PC-9 (cell line): ENCODE measurements around the gene TFCP2L1. TPM values are rescaled to one million over a fixed set of nuclear protein-coding genes. Genes with fewer than 3 reads are reported as not detected.
A peak's percentile ranks its signal among the peaks of the same experiment; 100 is the strongest.

ENCODE experiments used
- BruUV-seq: library from RNA; stranded (reverse); fragments of 400-500 nt; replicated peaks from 2 replicates; lab custom pipeline; 2021; lab: Mats Ljungman, UMichigan
- CTCF ChIA-PET: fragments of 300-600 bp; sonication (Branson Sonifier 250); formaldehyde crosslinking; loops from one replicate; lab custom pipeline; 2022; ENCODE audit warnings: antibody characterized with exemption; lab: Charles Lee
- POLR2A ChIA-PET: fragments of 300-600 bp; sonication (Branson Sonifier 250); formaldehyde crosslinking; loops from one replicate; lab custom pipeline; 2022; ENCODE audit warnings: antibody characterized with exemption; ENCODE audit not compliant: unreplicated experiment; lab: Charles Lee
- DNase-seq, 2 experiments: peaks; one replicate each; pipeline versions ENCODE4 v3.0.0 to v3.0.0-alpha.2; 2015 to 2022; ENCODE audit warnings: mixed read lengths in 1 of 2
- H2AFZ ChIP-seq: fragments of 200-600 bp; sonication (generic); 2 replicates; pipeline ENCODE4 v1.8.1; 2017; ENCODE audit warnings: antibody characterized with exemption
- H3F3A ChIP-seq: fragments of 200-600 bp; sonication (generic); 2 replicates; pipeline ENCODE4 v1.8.1; 2017; ENCODE audit warnings: antibody characterized with exemption, mild to moderate bottlenecking, low read depth; ENCODE audit not compliant: insufficient read depth
- H3K27ac ChIP-seq: fragments of 200-600 bp; sonication (generic); 2 replicates; pipeline ENCODE4 v1.6.1; 2016; ENCODE audit warnings: mixed run types
- H3K27me3 ChIP-seq: fragments of 200-600 bp; sonication (generic); 2 replicates; pipeline ENCODE4 v1.6.1; 2016; ENCODE audit warnings: low read depth, mixed run types; ENCODE audit not compliant: insufficient read depth
- H3K36me3 ChIP-seq: fragments of 200-600 bp; sonication (generic); 2 replicates; pipeline ENCODE4 v1.6.1; 2016; ENCODE audit warnings: low read depth, mixed run types
- H3K4me1 ChIP-seq: fragments of 200-600 bp; sonication (generic); replicated peaks from 2 replicates; pipeline ENCODE4 v1.6.1; 2016; ENCODE audit warnings: mixed run types; ENCODE audit not compliant: insufficient read depth
- H3K4me2 ChIP-seq: fragments of 200-600 bp; sonication (generic); 2 replicates; pipeline ENCODE4 v1.6.1; 2017; ENCODE audit warnings: mixed run types
- H3K4me3 ChIP-seq: fragments of 200-600 bp; sonication (generic); 2 replicates; pipeline ENCODE4 v1.6.1; 2016; ENCODE audit warnings: mixed run types
- H3K79me2 ChIP-seq: fragments of 200-600 bp; sonication (generic); 2 replicates; pipeline ENCODE4 v1.6.1; 2017; ENCODE audit warnings: low read depth, mixed run types
- H3K9me2 ChIP-seq: fragments of 200-600 bp; sonication (generic); 2 replicates; pipeline ENCODE4 v1.8.1; 2017; ENCODE audit warnings: mild to moderate bottlenecking; ENCODE audit not compliant: insufficient read depth
- H3K9me3 ChIP-seq: fragments of 200-600 bp; sonication (generic); 2 replicates; pipeline ENCODE4 v1.8.1; 2016; ENCODE audit warnings: low read depth; ENCODE audit not compliant: insufficient read depth
- H4K20me1 ChIP-seq: fragments of 200-600 bp; sonication (generic); 2 replicates; pipeline ENCODE4 v1.8.1; 2017; ENCODE audit not compliant: insufficient read depth
- CTCF ChIP-seq: fragments of 200-600 bp; sonication (generic); conservative IDR thresholded peaks from 2 replicates; pipeline ENCODE4 v1.6.1; 2017; ENCODE audit warnings: mixed run types, antibody characterized with exemption, mild to moderate bottlenecking, moderate library complexity
- EZH2 ChIP-seq: fragments of 200-600 bp; sonication (generic); IDR thresholded peaks from 2 replicates; pipeline ENCODE4 v1.8.0; 2017; ENCODE audit warnings: antibody characterized with exemption, low read depth
- intact Hi-C: fragments of 100-400 bp; cut with micrococcal nuclease; formaldehyde crosslinking; loops from one replicate; pipeline ENCODE4 v1.10.0; 2022; ENCODE audit not compliant: unreplicated experiment
- total RNA-seq: library from RNA; stranded (reverse); gene quantifications from 2 replicates; pipeline ENCODE4 v1.2.3, GENCODE V29; 2021

The TFCP2L1 gene
- total RNA-seq, 1 experiment from 2014 or later, result 4.6 TPM

GRCh38 chr2:121212661-121213325, 72.2 kb downstream of the TFCP2L1 start:
- ChIA-PET POLR2A (interaction anchor here (0.6 to 1.2 kb wide), 3 partner anchors 10 to 52 kb away, joined by 3 to 4 read pairs (median 3); no protein-coding TSS in a partner anchor), CTCF (no interaction called here)
- no peaks in the 10 kb centered on the region for H3K9me3 ChIP-seq
- no peak overlapping the region for H3K4me3 ChIP-seq
- H2AFZ ChIP-seq, result no peak overlapping the region
- H3K4me1 ChIP-seq, result peaks cover 24% of the 10 kb centered on the region
- no peaks in the 10 kb centered on the region for H3K9me2 ChIP-seq
- intact Hi-C loops, result no loop called here
- H3K27me3 ChIP-seq, result no peaks in the 10 kb centered on the region
- BruUV-seq, result no TSS peak
- H3K4me2 ChIP-seq, result no peak overlapping the region
- no peak for DNase-seq
- no peaks in the 10 kb centered on the region for H4K20me1 ChIP-seq
- no peak overlapping the region for H3K27ac ChIP-seq
- H3K79me2 ChIP-seq, result no peaks in the 10 kb centered on the region
- no peaks in the 10 kb centered on the region for H3F3A ChIP-seq
- TF ChIP-seq EZH2 (no peak), CTCF (no peak)
- no peaks in the 10 kb centered on the region for H3K36me3 ChIP-seq

- ChIA-PET POLR2A (no interaction called here), CTCF (no interaction called here)
- peak; percentile 45 to 67 for DNase-seq
- TF ChIP-seq EZH2 (no peak), CTCF (no peak)
- H3F3A ChIP-seq, result no peaks in the 10 kb centered on the region
- no peaks in the 10 kb centered on the region for H3K9me3 ChIP-seq
- H3K9me2 ChIP-seq, result no peaks in the 10 kb centered on the region
- intact Hi-C loops, result no loop called here
- no peaks in the 10 kb centered on the region for H3K36me3 ChIP-seq
- no peak overlapping the region for H2AFZ ChIP-seq
- H3K4me2 ChIP-seq, result no peak overlapping the region
- no peak overlapping the region for H3K27ac ChIP-seq
- H3K27me3 ChIP-seq, result no peaks in the 10 kb centered on the region
- H3K79me2 ChIP-seq, result no peaks in the 10 kb centered on the region
- BruUV-seq, result no TSS peak
- no peak overlapping the region for H3K4me3 ChIP-seq
- H4K20me1 ChIP-seq, result no peaks in the 10 kb centered on the region
- peaks cover 24% of the 10 kb centered on the region for H3K4me1 ChIP-seq
Observed at GRCh38 chr2:121211689-121212151, 73.3 kb downstream of the TFCP2L1 start.

GRCh38 chr2:121211251-121211650, 73.8 kb downstream of the TFCP2L1 start:
- CTCF ChIA-PET, result no interaction called here
- BruUV-seq, result no TSS peak
- POLR2A ChIA-PET, result no interaction called here
- H3K36me3 ChIP-seq, result no peaks in the 10 kb centered on the region
- no peak overlapping the region for H3K4me3 ChIP-seq
- H3K4me2 ChIP-seq, result no peak overlapping the region
- H3K27ac ChIP-seq, result no peak overlapping the region
- TF ChIP-seq CTCF (no peak), EZH2 (no peak)
- no peaks in the 10 kb centered on the region for H3K27me3 ChIP-seq
- no peaks in the 10 kb centered on the region for H3K9me3 ChIP-seq
- no peak overlapping the region for H2AFZ ChIP-seq
- H3F3A ChIP-seq, result no peaks in the 10 kb centered on the region
- H4K20me1 ChIP-seq, result no peaks in the 10 kb centered on the region
- DNase-seq, result no peak
- peaks cover 24% of the 10 kb centered on the region for H3K4me1 ChIP-seq
- intact Hi-C loops, result no loop called here
- H3K9me2 ChIP-seq, result no peaks in the 10 kb centered on the region
- no peaks in the 10 kb centered on the region for H3K79me2 ChIP-seq
